ENCODE results near the gene RBP5. TPM values are rescaled to one million over a fixed set of nuclear protein-coding genes. Genes with fewer than 3 reads are reported as not detected.

RBP5 gene
- total RNA-seq, 1 experiment from 2014 or later = 2.7 TPM

GRCh38 chr12:7142809-7143465 is 14.2 kb upstream of the RBP5 start:
- no CpG with 5 or more reads among the region's 18 CpGs for WGBS (ENCODE audit: extremely low coverage, insufficient read length, low lambda C conversion rate)
- no peak overlapping the region for H3K56ac ChIP-seq (ENCODE audit: insufficient read length, low read depth, low read length)
- H3K36me3 Mint-ChIP-seq (ENCODE audit: insufficient read depth in 1 of 3, low read depth in 3 of 3) = peaks cover 7 to 43% (median 16%) of the 10 kb centered on the region in 3 experiments; a peak in 5 of 7 replicates

More at GRCh38 chr12:7142809-7143465, 14.2 kb upstream of the RBP5 start:
- Histone ChIP-seq H3K4ac (ENCODE audit: low read depth, low read length) (no peak overlapping the region), H2AFZ (ENCODE audit: low read length) (no peak overlapping the region), H3K14ac (ENCODE audit: insufficient read depth, low read length) (no peak overlapping the region), H3K9ac (ENCODE audit: extremely low read depth, insufficient read length, low read length) (no peak overlapping the region), H2AK5ac (ENCODE audit: insufficient read length, low read length) (no peak overlapping the region), H2BK20ac (ENCODE audit: low read depth, low read length, poor library complexity, severe bottlenecking) (no peak overlapping the region), H2BK120ac (ENCODE audit: low read depth, low read length, poor library complexity, severe bottlenecking) (no peak overlapping the region), H3K4me2 (ENCODE audit: insufficient read depth, insufficient read length, low read length) (no peak overlapping the region), H4K20me1 (ENCODE audit: control insufficient read depth, insufficient read depth, insufficient read length) (no peaks in the 10 kb centered on the region), H3K4me1 (ENCODE audit: insufficient read depth, low read length) (no peaks in the 10 kb centered on the region), H4K91ac (ENCODE audit: insufficient read length, low read depth, low read length) (no peak overlapping the region), H3K23ac (ENCODE audit: insufficient read length, low read depth, low read length) (no peak overlapping the region), H3K27me3 (ENCODE audit: insufficient read depth, low read length) (no peaks in the 10 kb centered on the region), H2BK5ac (ENCODE audit: insufficient read length, low read length) (no peak overlapping the region), H3K79me2 (ENCODE audit: insufficient read depth, low read length) (no peaks in the 10 kb centered on the region), H4K8ac (replicated peaks; ENCODE audit: insufficient read length, low read depth, low read length) (no peak overlapping the region), H3K79me1 (ENCODE audit: insufficient read depth, low read depth, low read length, poor library complexity, severe bottlenecking) (no peaks in the 10 kb centered on the region), H3K27ac (ENCODE audit: insufficient read length, low read depth, low read length) (no peak overlapping the region), H2BK15ac (ENCODE audit: low read depth, low read length) (no peak overlapping the region), H3K23me2 (ENCODE audit: insufficient read length, low read depth, low read length, poor library complexity, severe bottlenecking) (no peaks in the 10 kb centered on the region), H2BK12ac (ENCODE audit: insufficient read length, low read depth, low read length) (no peak overlapping the region), H3K9me3 (ENCODE audit: control insufficient read depth, low read depth, low read length) (no peaks in the 10 kb centered on the region), H3K18ac (ENCODE audit: insufficient read length, low read depth, low read length) (no peak overlapping the region), H4K5ac (ENCODE audit: insufficient read length, low read depth, low read length) (no peak overlapping the region), H3T11ph (ENCODE audit: low read length) (no peak overlapping the region)
- Mint-ChIP-seq H3K4me1 (no peaks in the 10 kb centered on the region), H3K27me3 (ENCODE audit: low read depth) (no peaks in the 10 kb centered on the region; the same call in 1 of the 2 replicates), H3K9me3 (no peaks in the 10 kb centered on the region), H3K4me3 (no peak overlapping the region), H3K27ac (no peak overlapping the region; a peak in 1 of 7 replicates)
- TF ChIP-seq CTCF (conservative IDR thresholded peaks at IDR 0.05) = no peak
- no peak for DNase-seq
